IMR-90 (cell line): Measurements from ENCODE around the gene ADGRD1.

Source experiments
- BHLHE40 ChIP-seq: fragments of 150-350 bp; IDR thresholded peaks from 2 replicates; pipeline ENCODE4 v1.6.1; 2016; ENCODE audit warnings: mild to moderate bottlenecking, low read depth, low read length
- CTCF ChIP-seq: conservative IDR thresholded peaks from 2 replicates; pipeline ENCODE4 v1.5.1; 2012; ENCODE audit warnings: mild to moderate bottlenecking, low read depth, low read length, improper control_type of control experiment
- RAD21 ChIP-seq: IDR thresholded peaks from 2 replicates; pipeline ENCODE4 v1.6.1; 2012; ENCODE audit warnings: low read length, improper control_type of control experiment

- TF ChIP-seq CTCF (no peak), BHLHE40 (no peak), RAD21 (no peak)
Measured at GRCh38 chr12:131046813-131047788, 93.4 kb downstream of the ADGRD1 start.
